IMR-90 (cell line): Measurements from ENCODE around the gene EMSY. TPM values are rescaled to one million over a fixed set of nuclear protein-coding genes. Genes with fewer than 3 reads are reported as not detected.

Source experiments
- ATAC-seq: fragments of 200-7000 bp; cut with Tn5 transposase; 2 replicates; pipeline ENCODE4 v1.9.1; 2020; ENCODE audit warnings: low read depth, mild to moderate bottlenecking, moderate library complexity
- BruUV-seq: library from RNA; stranded (reverse); fragments of 400-500 nt; replicated peaks from 2 replicates; lab custom pipeline; 2021; lab: Mats Ljungman, UMichigan
- CTCF ChIA-PET: fragments of 300-600 bp; formaldehyde crosslinking; extraction: SDS; loops from one replicate; lab custom pipeline; 2021; ENCODE audit warnings: antibody characterized with exemption; lab: Yijun Ruan, JAX
- POLR2A ChIA-PET: fragments of 300-600 bp; sonication (Branson Sonifier 250); formaldehyde crosslinking; loops from one replicate; lab custom pipeline; 2022; ENCODE audit warnings: antibody characterized with exemption; ENCODE audit not compliant: unreplicated experiment; lab: Charles Lee
- DNase-seq: peaks from one replicate; pipeline ENCODE4 v3.0.0; 2013
- H2AFZ ChIP-seq: replicated peaks from 2 replicates; pipeline ENCODE3; 2013; ENCODE audit warnings: low read length, mild to moderate bottlenecking; ENCODE audit not compliant: poor library complexity
- H2AK5ac ChIP-seq: 2 replicates; pipeline ENCODE4 v1.6.1; 2013; ENCODE audit warnings: low read depth, low read length, inconsistent platforms
- H2AK9ac ChIP-seq: replicated peaks from 2 replicates; pipeline ENCODE3; 2013; ENCODE audit warnings: mild to moderate bottlenecking, low read depth, low read length, moderate library complexity; ENCODE audit not compliant: poor library complexity
- H2BK120ac ChIP-seq: 2 replicates; pipeline ENCODE4 v1.6.1; 2013; ENCODE audit warnings: low read depth, low read length, inconsistent platforms
- H2BK15ac ChIP-seq: 3 replicates; pipeline ENCODE4 v1.6.1; 2013; ENCODE audit warnings: low read depth, low read length, inconsistent platforms
- H2BK20ac ChIP-seq: 2 replicates; pipeline ENCODE4 v1.6.1; 2013; ENCODE audit warnings: low read depth, mild to moderate bottlenecking, inconsistent platforms, low read length, moderate library complexity
- H2BK5ac ChIP-seq: 2 replicates; pipeline ENCODE4 v1.6.1; 2013; ENCODE audit warnings: mild to moderate bottlenecking, low read depth, low read length, inconsistent platforms; ENCODE audit not compliant: poor library complexity, severe bottlenecking
- H3K14ac ChIP-seq: replicated peaks from 2 replicates; pipeline ENCODE4 v1.6.1; 2013; ENCODE audit warnings: low read depth, low read length, inconsistent platforms
- H3K18ac ChIP-seq: 2 replicates; pipeline ENCODE4 v1.6.1; 2013; ENCODE audit warnings: low read depth, low read length, control low read depth
- H3K23ac ChIP-seq: 2 replicates; pipeline ENCODE4 v1.6.1; 2013; ENCODE audit warnings: low read depth, low read length, inconsistent platforms
- H3K27ac ChIP-seq: 2 replicates; pipeline ENCODE4 v1.5.1; 2013; ENCODE audit warnings: mild to moderate bottlenecking, control low read depth, low read length; ENCODE audit not compliant: insufficient read depth
- H3K27me3 ChIP-seq: 2 replicates; pipeline ENCODE4 v1.6.1; 2013; ENCODE audit warnings: low read length; ENCODE audit not compliant: control insufficient read depth, insufficient read depth
- H3K36me3 ChIP-seq: 2 replicates; pipeline ENCODE4 v1.6.1; 2013; ENCODE audit warnings: low read length, mixed read lengths; ENCODE audit not compliant: control insufficient read depth, insufficient read depth
- H3K4ac ChIP-seq: 2 replicates; pipeline ENCODE4 v1.6.1; 2013; ENCODE audit warnings: low read depth, low read length, inconsistent platforms
- H3K4me1 ChIP-seq: 2 replicates; pipeline ENCODE4 v1.6.1; 2013; ENCODE audit warnings: low read length, mixed read lengths; ENCODE audit not compliant: control insufficient read depth, insufficient read depth
- H3K4me2 ChIP-seq: 2 replicates; pipeline ENCODE4 v1.6.1; 2013; ENCODE audit warnings: low read depth, mild to moderate bottlenecking, control low read depth, low read length, moderate library complexity
- H3K4me3 ChIP-seq: 2 replicates; pipeline ENCODE4 v1.5.1; 2013; ENCODE audit warnings: low read depth, mild to moderate bottlenecking, control low read depth, low read length, moderate library complexity; ENCODE audit not compliant: insufficient read depth
- H3K56ac ChIP-seq: 2 replicates; pipeline ENCODE4 v1.6.1; 2013; ENCODE audit warnings: low read length, inconsistent platforms; ENCODE audit not compliant: insufficient read depth; ENCODE audit errors: extremely low read depth
- H3K79me1 ChIP-seq, 2 experiments: 2 replicates each; pipeline ENCODE4 v1.6.1; 2013; ENCODE audit warnings: low read length in 2 of 2, inconsistent platforms in 1 of 2, low read depth in 1 of 2
- H3K9ac ChIP-seq: 2 replicates; pipeline ENCODE4 v1.6.1; 2013; ENCODE audit warnings: low read depth, low read length, control low read depth
- H3K9me1 ChIP-seq: 2 replicates; pipeline ENCODE4 v1.6.1; 2013; ENCODE audit warnings: low read length, inconsistent platforms; ENCODE audit not compliant: insufficient read depth
- H3K9me3 ChIP-seq: 2 replicates; pipeline ENCODE4 v1.6.1; 2013; ENCODE audit warnings: low read length; ENCODE audit not compliant: control insufficient read depth, insufficient read depth
- H4K20me1 ChIP-seq: 2 replicates; pipeline ENCODE4 v1.6.1; 2013; ENCODE audit warnings: low read length, inconsistent platforms; ENCODE audit not compliant: insufficient read depth
- H4K5ac ChIP-seq: 2 replicates; pipeline ENCODE4 v1.6.1; 2013; ENCODE audit warnings: mild to moderate bottlenecking, low read depth, low read length, control low read depth
- H4K8ac ChIP-seq, 2 experiments: 2 replicates each; pipeline ENCODE4 v1.6.1; 2013; ENCODE audit warnings: low read depth in 2 of 2, low read length in 2 of 2, control low read depth in 1 of 2, inconsistent platforms in 1 of 2
- H4K91ac ChIP-seq: 2 replicates; pipeline ENCODE4 v1.6.1; 2013; ENCODE audit warnings: low read depth, low read length, inconsistent platforms; ENCODE audit not compliant: insufficient read depth
- CEBPB ChIP-seq: IDR thresholded peaks from 2 replicates; pipeline ENCODE4 v1.6.1; 2012; ENCODE audit warnings: low read depth, low read length, improper control_type of control experiment
- FOS ChIP-seq: fragments of 150-350 bp; IDR thresholded peaks from 2 replicates; pipeline ENCODE4 v1.6.1; 2016; ENCODE audit warnings: low read depth, low read length
- POLR2A ChIP-seq: IDR thresholded peaks from 2 replicates; pipeline ENCODE4 v1.6.1; 2012; ENCODE audit warnings: mild to moderate bottlenecking, low read depth, low read length
- RAD21 ChIP-seq: IDR thresholded peaks from 2 replicates; pipeline ENCODE4 v1.6.1; 2012; ENCODE audit warnings: low read length, improper control_type of control experiment
- RFX5 ChIP-seq: IDR thresholded peaks from 2 replicates; pipeline ENCODE4 v1.8.0; 2012; ENCODE audit warnings: low read depth, mild to moderate bottlenecking, low read length, moderate library complexity
- WGBS, 2 experiments: methylation state at CpG; one replicate each; pipeline versions ENCODE4 v1.1.5 to v1.1.7; 2013; ENCODE audit warnings: missing lambda C conversion rate in 2 of 2; ENCODE audit not compliant: insufficient read length in 1 of 2; ENCODE audit errors: extremely low coverage in 2 of 2; 5-methylcytosine and 5-hydroxymethylcytosine counted together
- dilution Hi-C: fragments of 300-500 bp; cut with HindIII; formaldehyde crosslinking; loops from one replicate; pipeline ENCODE4 v1.14.3; 2018; ENCODE audit warnings: low sequenced_read_pairs; ENCODE audit not compliant: unreplicated experiment
- in situ Hi-C: fragments of 300-500 bp; cut with MboI; formaldehyde crosslinking; loops from 3 replicates; pipeline ENCODE4 v1.14.3; 2019; ENCODE audit warnings: low sequenced_read_pairs, inconsistent platforms, mixed read lengths
- intact Hi-C: fragments of 100-400 bp; cut with micrococcal nuclease; formaldehyde crosslinking; loops from 2 replicates; pipeline ENCODE4 v1.10.0; 2022
- polyA plus RNA-seq, 3 experiments: library from polyadenylated mRNA; depleted of rRNA; stranded (reverse); fragments of >200 nt; gene quantifications; 2 replicates each; pipeline ENCODE4 v1.2.3, GENCODE V29; 2012; ENCODE audit warnings: low replicate concordance in 1 of 3
- total RNA-seq: library from RNA; depleted of rRNA; stranded (reverse); fragments of >200 nt; gene quantifications from 2 replicates; pipeline ENCODE4 v1.2.3, GENCODE V29; 2012
- TF ChIP-seq, protein P1 (sequence below): fragments of 150-350 bp; IDR thresholded peaks from 2 replicates; pipeline ENCODE4 v1.6.1; 2017; ENCODE audit warnings: mild to moderate bottlenecking, antibody characterized with exemption, low read length, low read depth

EMSY gene
- total and polyA plus RNA-seq, 2 of the 4 experiments (the other 2 are of a cell fraction): 14.1 to 22.0 TPM

DNA sequence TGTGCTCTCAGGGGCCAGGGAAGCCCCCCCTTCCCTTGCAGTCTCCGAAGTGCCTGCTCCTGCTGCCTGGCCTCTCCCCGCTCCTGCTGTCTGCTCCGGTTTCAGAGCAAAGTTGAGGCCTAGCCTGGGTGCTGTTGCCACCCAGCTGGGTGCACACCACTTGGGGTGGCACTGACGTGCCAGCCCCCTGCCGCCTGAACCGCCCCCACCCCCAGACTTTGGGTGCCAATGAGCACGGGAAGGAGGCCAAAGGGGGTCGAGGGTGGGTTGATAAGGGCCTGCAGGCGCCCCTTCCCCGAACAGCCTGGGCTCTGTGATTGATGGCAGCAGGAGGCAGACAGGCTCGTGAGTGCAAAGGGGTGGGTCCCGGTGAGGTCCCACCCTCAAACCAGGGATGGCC lies 48.2 kb downstream of the EMSY start:
- no peak for ATAC-seq
- Histone ChIP-seq H3K27me3 (no peaks in the 10 kb centered on the region), H3K14ac (no peak overlapping the region), H2BK5ac (no peak overlapping the region), H4K91ac (no peak overlapping the region), H2AK9ac (no peak overlapping the region), H3K23ac (no peak overlapping the region), H3K4me3 (no peak overlapping the region), H3K9me1 (peaks cover 7% of the 10 kb centered on the region), H2BK15ac (no peak overlapping the region), H4K5ac (no peak overlapping the region), H3K79me1 (peaks cover 5 to 23% of the 10 kb centered on the region in 2 experiments; a peak in 2 of 4 replicates), H3K56ac (no peak overlapping the region), H3K18ac (no peak overlapping the region), H3K4me1 (no peaks in the 10 kb centered on the region), H3K4me2 (no peak overlapping the region), H4K20me1 (no peaks in the 10 kb centered on the region), H4K8ac (no peak overlapping the region), H2AFZ (no peak overlapping the region), H2BK20ac (no peak overlapping the region), H3K36me3 (peaks cover 13% of the 10 kb centered on the region), H3K9ac (no peak overlapping the region), H3K4ac (no peak overlapping the region), H3K27ac (no peak overlapping the region), H3K9me3 (no peaks in the 10 kb centered on the region), H2BK120ac (no peak overlapping the region), H2AK5ac (no peak overlapping the region)
- in situ Hi-C loops: no loop called here
- 92% methylated on average over 6 of the region's 12 CpGs; no CpG with 5 or more reads in 1 of the 2 experiments for WGBS, 2 experiments
- intact Hi-C loops: no loop called here
- dilution Hi-C loops: no loop called here
- CTCF ChIA-PET: no interaction called here
- BruUV-seq: no TSS peak
- DNase-seq: no peak
- no peak for TF ChIP-seq POLR2A
- TF ChIP-seq FOS: no peak
- TF ChIP-seq CEBPB: no peak
- TF ChIP-seq, protein P1, sequence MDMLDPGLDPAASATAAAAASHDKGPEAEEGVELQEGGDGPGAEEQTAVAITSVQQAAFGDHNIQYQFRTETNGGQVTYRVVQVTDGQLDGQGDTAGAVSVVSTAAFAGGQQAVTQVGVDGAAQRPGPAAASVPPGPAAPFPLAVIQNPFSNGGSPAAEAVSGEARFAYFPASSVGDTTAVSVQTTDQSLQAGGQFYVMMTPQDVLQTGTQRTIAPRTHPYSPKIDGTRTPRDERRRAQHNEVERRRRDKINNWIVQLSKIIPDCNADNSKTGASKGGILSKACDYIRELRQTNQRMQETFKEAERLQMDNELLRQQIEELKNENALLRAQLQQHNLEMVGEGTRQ: no peak
- no peak for TF ChIP-seq RFX5
- TF ChIP-seq RAD21: no peak
- POLR2A ChIA-PET: no interaction called here
